Upper lobe of right lung (tissue), 1 donor: ENCODE results near the gene LITAFD. TPM values are rescaled to one million over a fixed set of nuclear protein-coding genes. Genes with fewer than 3 reads are reported as not detected.

Source experiments
- ATAC-seq: fragments of 200-7000 bp; cut with Tn5 transposase; one replicate; pipeline ENCODE4 v1.9.1; 2020; ENCODE audit warnings: mild to moderate bottlenecking, moderate library complexity
- DNase-seq: peaks from one replicate; pipeline ENCODE4 v3.0.0-alpha.2; 2020
- H3K27ac ChIP-seq: fragments of 200-600 bp; one replicate; pipeline ENCODE4 v1.8.0; 2022
- H3K27me3 ChIP-seq: fragments of 200-600 bp; one replicate; pipeline ENCODE4 v1.8.0; 2022; ENCODE audit warnings: mild to moderate bottlenecking
- H3K36me3 ChIP-seq: fragments of 200-600 bp; one replicate; pipeline ENCODE4 v1.8.0; 2022
- H3K4me1 ChIP-seq: fragments of 200-600 bp; one replicate; pipeline ENCODE4 v1.8.0; 2022
- H3K4me3 ChIP-seq: fragments of 200-600 bp; one replicate; pipeline ENCODE4 v1.8.0; 2022; ENCODE audit warnings: mild to moderate bottlenecking
- H3K9me3 ChIP-seq: fragments of 200-600 bp; one replicate; pipeline ENCODE4 v1.8.0; 2022
- CTCF ChIP-seq: fragments of 200-600 bp; IDR thresholded peaks from one replicate; pipeline ENCODE4 v1.8.0; 2022; ENCODE audit warnings: antibody characterized with exemption
- intact Hi-C: fragments of 100-400 bp; cut with DNase I; formaldehyde crosslinking; loops from one replicate; pipeline ENCODE4 v1.11.0; 2022
- total RNA-seq: library from RNA; stranded (reverse); fragmentation: NEBNext Ultra II Directional; extraction: Animal tissue kit (Norgen Biotek cat#: 25700); gene quantifications from one replicate; pipeline ENCODE4 v1.2.1, GENCODE V29; 2021
- donor health status: DM: no; HTN: yes; CAD: no; lungs with severe emphysema.

Gene LITAFD
- total RNA-seq, 1 donor from 2014 or later = not detected

DNA sequence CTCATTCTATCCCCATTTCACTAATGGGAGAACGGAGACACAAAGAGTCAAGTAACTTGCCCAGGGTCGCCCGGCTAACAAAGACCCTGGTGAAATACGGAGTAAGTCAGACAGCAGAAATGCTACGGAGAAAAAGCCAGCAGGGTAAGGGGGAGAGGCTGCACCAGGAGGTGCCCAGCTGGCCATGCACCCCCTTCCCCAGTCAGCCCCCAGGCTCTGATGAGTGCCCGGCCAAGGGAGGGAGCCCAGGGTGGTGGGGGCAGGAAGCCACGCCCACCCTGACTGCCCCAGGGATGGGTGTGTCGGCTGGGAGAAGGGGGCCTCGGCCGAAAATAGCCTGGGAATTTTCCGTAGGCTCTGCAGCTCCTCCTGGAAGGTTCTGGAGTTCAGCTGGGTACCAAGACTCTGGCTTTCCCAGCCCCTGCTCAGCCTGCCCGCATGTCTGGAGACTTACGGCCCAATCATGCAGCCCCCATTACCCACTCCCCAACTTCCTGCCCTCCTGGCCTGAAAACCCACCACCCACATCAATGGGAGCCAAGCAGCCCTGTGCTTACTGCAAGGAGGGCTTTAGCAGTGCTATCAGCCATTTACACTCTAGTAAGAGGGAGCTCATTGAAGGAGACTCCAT lies 17.6 kb upstream of the LITAFD start:
- peaks cover 52% of the 10 kb centered on the region for H3K4me1 ChIP-seq
- no peaks in the 10 kb centered on the region for H3K9me3 ChIP-seq
- no peak for TF ChIP-seq CTCF
- ATAC-seq (no peak), DNase-seq (no peak)
- intact Hi-C loops = loop anchor here (10.0 kb wide), 1 partner anchor 60 kb away; no protein-coding TSS in a partner anchor
- peak overlapping the region; percentile 16 for H3K4me3 ChIP-seq
- no peaks in the 10 kb centered on the region for H3K27me3 ChIP-seq
- no peaks in the 10 kb centered on the region for H3K36me3 ChIP-seq
- peak overlapping the region; percentile 31 for H3K27ac ChIP-seq

GRCh38 chr16:8865145-8865882 lies 16.8 kb upstream of the LITAFD start:
- Histone ChIP-seq H3K4me1 (peaks cover 50% of the 10 kb centered on the region), H3K4me3 (peak overlapping the region; percentile 16), H3K36me3 (no peaks in the 10 kb centered on the region), H3K9me3 (no peaks in the 10 kb centered on the region), H3K27ac (peak overlapping the region; percentile 89), H3K27me3 (no peaks in the 10 kb centered on the region)
- ATAC-seq (no peak), DNase-seq (no peak)
- no peak for TF ChIP-seq CTCF
- intact Hi-C loops = loop anchor here (10.0 kb wide), 1 partner anchor 61 kb away; no protein-coding TSS in a partner anchor

- H3K4me1 ChIP-seq = peaks cover 47% of the 10 kb centered on the region
- TF ChIP-seq CTCF = no peak
- H3K36me3 ChIP-seq = no peaks in the 10 kb centered on the region
- peak overlapping the region; percentile 89 for H3K27ac ChIP-seq
- no peak for DNase-seq
- H3K9me3 ChIP-seq = no peaks in the 10 kb centered on the region
- no peak for ATAC-seq
- intact Hi-C loops = loop anchor here (10.0 kb wide), 1 partner anchor 62 kb away; no protein-coding TSS in a partner anchor
- peak overlapping the region; percentile 90 for H3K4me3 ChIP-seq
- no peaks in the 10 kb centered on the region for H3K27me3 ChIP-seq
Measured at GRCh38 chr16:8866118-8866883, 15.8 kb upstream of the LITAFD start.

GRCh38 chr16:8866884-8867215 lies 15.3 kb upstream of the LITAFD start:
- intact Hi-C loops = loop anchor here (10.0 kb wide), 1 partner anchor 62 kb away; no protein-coding TSS in a partner anchor
- Histone ChIP-seq H3K27ac (peak overlapping the region; percentile 89), H3K27me3 (no peaks in the 10 kb centered on the region), H3K9me3 (no peaks in the 10 kb centered on the region), H3K36me3 (no peaks in the 10 kb centered on the region), H3K4me1 (peaks cover 44% of the 10 kb centered on the region), H3K4me3 (peak overlapping the region; percentile 90)
- no peak for ATAC-seq
- DNase-seq = no peak
- TF ChIP-seq CTCF = no peak

GRCh38 chr16:8867216-8867931 lies 14.8 kb upstream of the LITAFD start:
- H3K36me3 ChIP-seq = no peaks in the 10 kb centered on the region
- peak overlapping the region; percentile 89 for H3K27ac ChIP-seq
- H3K27me3 ChIP-seq = no peaks in the 10 kb centered on the region
- TF ChIP-seq CTCF = no peak
- H3K4me3 ChIP-seq = peak overlapping the region; percentile 90
- DNase-seq (no peak), ATAC-seq (no peak)
- peaks cover 40% of the 10 kb centered on the region for H3K4me1 ChIP-seq
- no peaks in the 10 kb centered on the region for H3K9me3 ChIP-seq
- intact Hi-C loops = loop anchor here (10.0 kb wide), 1 partner anchor 63 kb away; no protein-coding TSS in a partner anchor
